GM12891 (cell line): ENCODE measurements around the gene USP32.

Experiments used
- POLR2A ChIP-seq: IDR thresholded peaks from 2 replicates; pipeline ENCODE4 v1.6.1; 2011; ENCODE audit warnings: low read depth, low read length, control low read depth
- SPI1 ChIP-seq: IDR thresholded peaks from 2 replicates; pipeline ENCODE4 v1.6.1; 2011; ENCODE audit warnings: low read depth, low read length, control low read depth

DNA sequence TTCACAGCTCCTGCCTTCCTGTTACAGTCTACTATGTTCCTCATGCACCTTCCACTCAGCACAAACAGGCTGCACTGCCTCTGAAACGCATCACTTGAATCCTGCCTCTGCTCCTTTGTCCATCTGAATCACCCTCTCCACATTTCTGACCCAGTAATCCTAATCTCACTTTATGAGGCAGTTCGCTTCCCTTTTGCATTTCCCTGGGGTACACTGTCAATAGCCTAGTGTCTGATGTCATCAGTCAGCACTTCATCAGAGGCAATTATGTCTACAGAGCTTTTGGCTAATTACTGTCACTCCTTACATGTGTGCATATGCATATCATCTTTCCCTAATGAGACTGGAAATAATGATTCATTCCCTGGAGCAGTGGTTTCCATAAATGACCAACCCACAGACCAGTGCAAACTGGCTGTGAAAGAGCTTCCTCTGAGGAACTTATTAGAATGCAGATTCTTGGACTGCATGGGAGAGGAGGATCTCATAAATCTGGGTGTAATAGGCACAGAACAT is 218.6 kb downstream of the USP32 start:
- TF ChIP-seq POLR2A (no peak), SPI1 (no peak)
